NK-92 (cell line): ENCODE results near the gene HABP4.

ENCODE experiments used
- DNase-seq: peaks from one replicate; lab custom pipeline; 2025; ENCODE audit not compliant: unreplicated experiment; lab: John Stamatoyannopoulos, UW

The HABP4 gene

GRCh38 chr9:96515621-96516470, 65.9 kb downstream of the HABP4 start:
- DNase-seq, result no peak

DNA sequence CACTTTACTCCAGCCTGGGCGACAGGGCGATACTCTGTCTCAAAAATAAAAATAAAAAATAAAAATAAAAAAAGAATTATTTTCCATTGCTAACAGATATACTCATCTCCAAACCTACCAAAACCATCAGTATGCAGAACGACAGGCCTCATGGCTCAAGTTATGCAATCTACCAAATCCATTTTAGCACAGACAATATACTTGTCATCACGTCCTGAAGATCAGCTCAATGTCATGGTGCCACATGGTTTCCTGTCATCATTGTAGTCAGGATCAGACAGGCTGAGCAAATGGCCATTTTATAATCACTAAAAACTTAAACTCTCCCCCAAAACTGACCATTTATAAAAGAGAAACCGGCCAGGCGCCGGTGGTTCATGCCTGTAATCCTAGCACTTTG, 69.1 kb downstream of the HABP4 start:
- DNase-seq, result no peak

- DNase-seq, result no peak
Measured at GRCh38 chr9:96519787-96520186, 69.8 kb downstream of the HABP4 start.

- DNase-seq, result no peak
Measured at GRCh38 chr9:96522366-96522765, 72.4 kb downstream of the HABP4 start.

DNA sequence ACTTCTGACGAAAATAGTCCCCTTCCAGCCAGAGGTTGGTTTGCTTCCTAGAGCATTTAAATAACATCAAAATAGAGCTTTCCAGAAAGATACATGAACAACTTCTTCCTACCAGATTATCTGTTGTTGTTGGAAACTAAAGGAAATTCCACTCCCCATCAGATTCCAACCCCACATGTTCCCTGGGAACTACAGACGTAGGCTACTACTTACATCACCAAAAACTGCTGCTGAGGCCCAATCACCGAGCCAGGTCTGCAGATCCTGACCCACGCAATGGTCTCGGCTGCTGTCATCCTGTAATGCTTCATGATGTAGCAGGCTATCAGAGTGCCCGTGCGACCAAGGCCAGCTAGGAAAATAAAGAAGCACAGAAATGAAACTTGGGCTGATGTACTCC, 73.4 kb downstream of the HABP4 start:
- DNase-seq, result no peak

DNA sequence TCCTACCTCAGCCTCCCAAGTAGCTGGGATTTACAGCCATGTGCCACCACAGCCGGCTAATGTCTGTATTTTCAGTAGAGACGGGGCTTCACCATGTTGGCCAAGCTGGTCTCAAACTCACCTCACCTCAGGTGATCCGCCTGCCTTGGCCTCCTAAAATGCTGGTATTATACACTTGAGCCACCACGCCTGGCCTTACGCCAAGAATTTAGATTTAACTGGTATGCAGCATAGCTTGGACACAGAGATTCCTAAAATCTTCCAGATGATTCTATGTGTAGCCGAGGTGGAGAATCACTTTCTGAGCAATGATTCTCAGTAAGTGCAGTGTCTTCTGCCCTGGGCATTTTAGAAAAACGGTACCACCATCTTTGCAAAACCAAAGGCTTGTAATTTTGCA, 74.1 kb downstream of the HABP4 start:
- DNase-seq, result no peak

DNA sequence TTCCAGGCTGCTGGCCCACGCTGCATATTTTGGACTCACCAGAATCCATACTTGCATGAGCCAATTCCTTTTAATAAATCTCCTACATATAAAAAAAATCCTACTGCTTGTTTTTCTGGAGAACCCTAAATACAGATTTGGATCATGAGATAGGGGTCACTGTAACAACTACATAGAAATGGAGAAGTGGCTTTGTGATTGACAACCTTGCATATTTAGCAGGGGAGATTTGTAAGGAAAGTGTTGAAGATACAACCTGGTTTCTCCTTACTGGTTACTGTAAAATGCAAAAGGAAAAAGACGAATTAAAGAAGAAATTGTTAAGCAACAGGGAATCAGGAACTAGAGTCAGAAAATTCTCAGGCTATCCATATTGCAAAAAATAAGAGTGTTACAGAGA, 74.8 kb downstream of the HABP4 start:
- DNase-seq, result no peak

GRCh38 chr9:96532173-96532572, 82.2 kb downstream of the HABP4 start:
- DNase-seq, result no peak

DNA sequence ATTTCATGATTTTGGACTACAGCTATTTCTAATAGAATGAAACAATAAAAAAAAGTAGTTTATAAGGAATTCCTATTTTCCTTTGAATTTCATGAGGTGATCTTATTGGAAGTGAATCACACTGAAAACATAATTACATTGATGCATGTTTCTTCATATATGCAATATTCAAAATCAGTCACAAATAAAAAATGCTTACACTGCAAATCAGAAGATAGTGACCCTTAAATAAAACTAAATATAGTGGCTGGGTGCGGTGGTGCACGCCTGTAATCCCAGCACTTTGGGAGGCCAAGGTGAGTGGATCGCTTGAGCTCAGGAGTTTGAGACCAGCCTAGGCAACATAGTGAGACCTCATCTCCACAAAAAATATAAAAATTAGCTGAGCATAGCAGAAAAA, 90.1 kb downstream of the HABP4 start:
- DNase-seq, result no peak
